IPS-15b (cell line): ENCODE results near the gene MMP13.
"Not testable (repeated sequence)": the region's sequence is repeated elsewhere in the genome, so short reads cannot be mapped to it uniquely, and the experiment has no call there.

Source experiments
- H3K27me3 ChIP-seq: one replicate; pipeline ENCODE4 v1.6.1; 2013; ENCODE audit warnings: low read length; ENCODE audit not compliant: control insufficient read depth, insufficient read depth
- H3K36me3 ChIP-seq: one replicate; pipeline ENCODE4 v1.6.1; 2013; ENCODE audit warnings: low read length; ENCODE audit not compliant: control insufficient read depth, insufficient read depth
- H3K4me1 ChIP-seq: one replicate; pipeline ENCODE4 v1.6.1; 2013; ENCODE audit warnings: mild to moderate bottlenecking, low read length; ENCODE audit not compliant: control insufficient read depth, insufficient read depth
- H3K4me3 ChIP-seq: one replicate; pipeline ENCODE4 v1.5.1; 2013; ENCODE audit warnings: low read depth, low read length
- H3K9ac ChIP-seq: one replicate; pipeline ENCODE4 v1.6.1; 2013; ENCODE audit warnings: low read depth, mild to moderate bottlenecking, low read length
- H3K9me3 ChIP-seq: one replicate; pipeline ENCODE4 v1.6.1; 2013; ENCODE audit warnings: mild to moderate bottlenecking, low read length; ENCODE audit not compliant: control insufficient read depth, insufficient read depth

MMP13 gene

DNA sequence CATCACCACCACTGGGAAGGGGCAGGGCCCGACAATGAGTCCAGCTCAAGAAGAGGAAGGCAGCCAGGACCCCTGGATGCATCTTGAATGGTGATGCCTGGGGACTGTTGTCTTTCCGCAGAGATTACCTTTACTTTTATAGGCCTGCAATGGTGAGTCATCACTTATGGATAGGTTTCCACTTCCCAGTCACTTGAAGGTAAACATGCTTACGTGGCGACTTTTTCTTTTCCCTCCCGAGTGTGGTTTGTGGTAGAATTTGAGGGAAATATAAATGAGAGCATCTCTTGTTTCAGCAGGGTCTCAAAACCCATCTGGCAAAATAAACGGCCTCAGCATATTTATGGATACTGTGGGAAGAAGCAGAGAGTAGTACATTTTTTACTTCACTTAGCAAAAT lies at the start of gene MMP13:
Gene MMP13, minus strand, starts transcription at position 109 of the 400 bp plus-strand sequence. Its CDS starts 27 bp downstream, at position 82.
- Histone ChIP-seq H3K9me3 (no peaks in the 10 kb centered on the region), H3K36me3 (no peaks in the 10 kb centered on the region), H3K4me3 (no peak within 1 kb of the TSS), H3K4me1 (no peaks in the 10 kb centered on the region), H3K27me3 (no peaks in the 10 kb centered on the region), H3K9ac (no peak within 1 kb of the TSS)

DNA sequence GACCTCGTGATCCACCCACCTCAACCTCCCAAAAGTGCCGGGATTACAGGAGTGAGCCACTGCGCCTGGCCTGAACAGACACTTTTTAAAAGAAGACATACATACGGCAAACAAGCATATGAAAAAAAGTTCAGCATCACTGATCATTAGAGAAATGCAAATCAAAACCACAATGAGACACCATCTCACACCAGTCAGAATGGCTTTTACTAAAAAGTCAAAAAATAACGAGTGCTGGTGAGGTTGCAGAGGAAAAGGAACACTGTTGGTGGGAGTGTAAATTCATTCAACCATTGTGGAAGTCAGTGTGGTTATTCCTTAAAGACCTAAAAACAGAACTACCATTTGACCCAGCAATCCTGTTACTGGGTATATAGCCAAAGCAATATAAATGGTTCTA lies 48.7 kb upstream of the MMP13 start:
- H3K27me3 ChIP-seq, H3K9ac ChIP-seq, H3K4me1 ChIP-seq, H3K36me3 ChIP-seq, H3K9me3 ChIP-seq, H3K4me3 ChIP-seq: not testable (repeated sequence)

DNA sequence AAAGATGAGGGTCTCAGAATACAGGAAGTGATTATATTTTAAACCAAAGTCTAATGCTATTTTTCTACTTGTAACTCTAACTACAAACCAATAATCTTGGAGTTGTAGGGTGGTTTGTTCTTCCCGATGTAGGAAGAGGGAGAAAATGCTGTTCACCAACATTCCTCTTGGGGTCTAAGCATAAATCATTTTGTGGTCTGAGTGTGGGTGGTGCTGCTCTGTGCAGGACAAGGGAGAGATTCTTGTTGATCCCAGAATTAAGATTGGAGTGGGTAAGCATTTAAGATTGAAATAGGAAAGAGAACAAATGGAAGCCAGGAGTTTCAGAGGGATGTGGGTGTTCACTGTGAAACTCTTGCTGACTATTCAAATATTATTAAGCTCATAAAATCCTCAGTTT lies 38.6 kb upstream of the MMP13 start:
- Histone ChIP-seq H3K9ac (no peak overlapping the region), H3K27me3 (no peaks in the 10 kb centered on the region), H3K9me3 (no peaks in the 10 kb centered on the region)

DNA sequence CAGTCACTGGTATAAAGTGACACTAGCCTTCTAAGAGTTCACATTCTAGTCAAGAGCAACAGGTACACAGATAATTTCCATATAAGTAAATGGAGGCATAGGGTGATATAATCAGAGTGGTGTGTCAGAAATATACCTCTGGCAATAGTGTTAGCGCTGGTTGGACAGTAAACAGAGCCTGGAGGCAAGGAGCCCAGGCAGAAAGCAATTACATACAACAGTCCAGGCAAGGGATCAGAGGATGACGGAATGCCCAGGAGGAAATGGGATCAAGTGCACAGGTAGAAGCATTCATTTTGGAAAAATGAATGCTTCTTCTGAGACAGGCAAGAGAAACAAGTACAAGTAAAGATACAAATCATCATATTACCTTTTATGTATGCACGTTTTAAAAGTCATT lies 36.2 kb upstream of the MMP13 start:
- H3K27me3 ChIP-seq, result no peaks in the 10 kb centered on the region
- H3K4me1 ChIP-seq, result peaks cover 3% of the 10 kb centered on the region
- no peaks in the 10 kb centered on the region for H3K36me3 ChIP-seq

More for the DNA sequence above, 38.6 kb upstream of the MMP13 start:
- no peaks in the 10 kb centered on the region for H3K36me3 ChIP-seq
- peaks cover 3% of the 10 kb centered on the region for H3K4me1 ChIP-seq
- no peak overlapping the region for H3K4me3 ChIP-seq

DNA sequence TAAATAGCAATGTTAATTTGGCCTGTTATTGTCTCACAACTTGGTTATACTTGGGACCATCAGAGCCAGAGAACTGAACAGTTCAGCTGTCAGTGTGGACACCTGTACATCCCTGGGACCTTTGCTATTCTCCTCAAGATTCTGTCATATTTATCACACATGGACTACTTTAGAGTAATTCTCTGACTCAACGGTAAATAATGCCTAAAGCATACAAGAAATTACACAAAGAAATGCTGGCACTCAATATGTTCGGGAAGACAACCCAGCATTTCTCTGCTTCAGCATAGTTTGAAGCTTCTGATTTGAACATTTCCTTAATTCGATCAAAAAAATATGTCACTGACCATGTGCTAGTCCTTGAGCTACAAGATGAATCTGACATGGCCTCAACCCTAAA lies 34.6 kb upstream of the MMP13 start:
- H3K4me3 ChIP-seq, result no peak overlapping the region
- no peaks in the 10 kb centered on the region for H3K4me1 ChIP-seq
- H3K9ac ChIP-seq, result no peak overlapping the region
- no peaks in the 10 kb centered on the region for H3K9me3 ChIP-seq
- H3K27me3 ChIP-seq, result no peaks in the 10 kb centered on the region
- no peaks in the 10 kb centered on the region for H3K36me3 ChIP-seq

More for the DNA sequence above, 36.2 kb upstream of the MMP13 start:
- Histone ChIP-seq H3K9ac (no peak overlapping the region), H3K4me3 (no peak overlapping the region), H3K9me3 (no peaks in the 10 kb centered on the region)

DNA sequence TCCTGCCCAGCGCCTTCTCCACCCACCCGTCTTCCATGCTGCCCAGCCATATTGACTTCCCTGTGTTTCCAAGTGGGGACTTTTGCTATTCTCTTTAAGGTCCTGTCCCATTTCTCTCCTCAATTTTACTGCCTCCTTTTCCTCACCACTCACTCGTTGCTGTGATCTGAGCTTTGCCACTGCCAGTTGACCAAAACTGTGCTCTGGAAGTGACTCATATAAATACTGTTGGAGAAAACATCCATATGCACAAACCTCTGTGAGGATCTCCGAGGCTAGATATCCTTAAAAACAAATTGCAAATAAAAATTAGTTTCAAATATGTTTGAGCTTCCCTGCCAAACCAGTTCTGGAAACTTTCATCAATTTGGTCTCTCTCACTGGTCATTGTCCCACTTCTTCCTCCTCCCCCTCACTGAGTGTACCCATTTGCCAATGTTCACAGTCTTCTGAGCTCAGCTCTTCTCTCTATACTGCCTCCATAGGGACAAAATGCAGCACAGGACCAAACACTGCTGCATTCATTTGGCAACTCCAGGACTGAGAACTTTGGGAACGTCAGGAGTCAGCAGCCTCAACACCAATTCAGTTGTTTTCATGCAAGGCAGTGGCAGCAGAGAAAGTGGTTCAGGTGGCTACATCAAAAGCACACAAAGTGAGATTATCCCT lies 34.0 kb upstream of the MMP13 start:
- no peaks in the 10 kb centered on the region for H3K9me3 ChIP-seq
- H3K27me3 ChIP-seq, result no peaks in the 10 kb centered on the region
- H3K9ac ChIP-seq, result no peak overlapping the region
- H3K4me3 ChIP-seq, result no peak overlapping the region
- no peaks in the 10 kb centered on the region for H3K36me3 ChIP-seq
- H3K4me1 ChIP-seq, result no peaks in the 10 kb centered on the region

DNA sequence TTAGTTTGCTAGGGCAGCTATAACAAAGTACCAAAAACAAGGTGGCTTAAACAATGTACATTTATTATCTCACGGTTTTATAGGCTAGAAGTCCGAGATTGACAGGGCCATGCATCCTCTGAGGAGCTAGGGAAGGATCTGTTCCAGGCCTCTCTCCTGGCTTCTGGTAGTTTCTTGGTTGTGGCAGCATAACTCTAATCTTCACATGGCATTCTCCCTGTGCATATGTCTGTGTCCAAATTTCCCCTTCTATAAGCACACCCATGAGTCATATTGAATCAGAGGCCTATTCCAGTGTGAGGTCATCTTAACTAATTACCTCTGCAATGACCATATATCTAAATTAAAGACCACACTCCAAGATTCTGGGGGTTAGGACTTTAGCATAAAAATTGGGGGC lies 31.3 kb upstream of the MMP13 start:
- no peak overlapping the region for H3K9ac ChIP-seq
- no peak overlapping the region for H3K4me3 ChIP-seq
- H3K9me3 ChIP-seq, result no peaks in the 10 kb centered on the region
- H3K36me3 ChIP-seq, result no peaks in the 10 kb centered on the region
- H3K27me3 ChIP-seq, result no peaks in the 10 kb centered on the region
- H3K4me1 ChIP-seq, result no peaks in the 10 kb centered on the region

DNA sequence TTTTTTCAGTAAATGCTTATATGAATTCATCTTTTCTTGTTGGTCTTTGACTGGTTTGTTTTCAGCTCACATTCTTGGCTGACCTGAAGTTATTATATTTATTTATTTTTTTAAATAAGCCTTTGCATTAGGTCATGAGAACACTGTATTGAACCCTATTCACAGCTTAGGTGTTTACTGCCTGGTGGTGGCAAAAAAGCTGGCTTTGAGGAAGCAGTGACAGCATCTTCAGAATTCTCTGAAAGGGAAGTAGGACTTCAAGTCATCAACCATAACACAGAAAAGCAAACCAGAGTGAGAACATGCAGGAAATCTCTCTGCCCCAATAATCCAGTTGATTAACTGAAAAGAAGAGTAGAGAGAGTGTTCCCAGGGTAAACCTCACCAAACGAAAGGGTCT lies 30.3 kb upstream of the MMP13 start:
- H3K27me3 ChIP-seq, result no peaks in the 10 kb centered on the region
- no peaks in the 10 kb centered on the region for H3K36me3 ChIP-seq
- H3K9ac ChIP-seq, result no peak overlapping the region
- no peaks in the 10 kb centered on the region for H3K9me3 ChIP-seq
- no peak overlapping the region for H3K4me3 ChIP-seq
- H3K4me1 ChIP-seq, result peaks cover 3% of the 10 kb centered on the region

DNA sequence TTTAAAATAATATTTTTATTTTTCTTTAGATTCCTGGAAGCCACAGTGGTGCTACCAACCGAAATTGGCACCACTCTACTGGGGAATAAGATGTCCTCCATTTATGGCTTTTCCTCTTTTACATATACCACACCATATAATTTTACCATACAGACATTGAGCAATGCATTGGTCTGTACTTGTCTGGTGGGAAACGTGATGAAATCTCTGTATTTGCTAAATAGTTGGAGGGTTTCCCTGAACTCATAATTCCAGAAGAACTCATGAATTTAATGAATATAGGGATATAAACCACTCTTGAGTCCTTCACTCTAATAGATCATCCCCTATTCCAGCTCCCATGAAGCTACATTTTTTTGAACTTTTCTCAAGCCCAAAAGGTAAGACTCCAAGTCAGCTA lies 28.0 kb upstream of the MMP13 start:
- Histone ChIP-seq H3K27me3 (no peaks in the 10 kb centered on the region), H3K9me3 (no peaks in the 10 kb centered on the region), H3K9ac (no peak overlapping the region), H3K36me3 (no peaks in the 10 kb centered on the region), H3K4me3 (no peak overlapping the region), H3K4me1 (peaks cover 3% of the 10 kb centered on the region)

DNA sequence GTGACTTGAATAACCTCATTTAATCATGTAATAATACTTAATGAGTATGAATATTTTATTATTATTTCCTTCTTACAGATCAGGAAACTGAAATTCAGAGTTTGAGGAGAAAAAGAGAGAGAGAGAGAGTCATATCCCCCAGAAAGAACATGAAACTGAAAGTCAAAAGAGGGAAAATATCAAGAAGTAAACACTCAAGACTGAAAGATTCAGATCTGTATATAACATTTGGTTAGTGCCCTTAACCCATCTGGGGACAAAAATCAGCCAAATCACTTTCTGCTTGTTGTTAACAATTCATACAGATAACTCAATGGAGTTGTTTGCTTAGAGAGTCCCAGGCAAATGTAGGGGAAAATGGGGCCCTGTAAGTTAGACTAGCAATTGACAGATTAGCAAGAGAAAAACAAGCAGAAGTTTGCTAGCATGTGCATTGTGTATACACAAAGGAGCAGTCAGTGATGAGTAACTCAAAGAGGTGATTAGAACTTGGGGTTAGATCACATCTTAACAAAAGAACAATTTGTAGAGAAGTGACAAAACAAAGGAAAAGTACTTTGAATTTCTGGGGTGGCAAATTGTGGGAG lies 25.9 kb upstream of the MMP13 start:
- H3K4me1 ChIP-seq, result peaks cover 3% of the 10 kb centered on the region
- H3K27me3 ChIP-seq, result no peaks in the 10 kb centered on the region
- no peaks in the 10 kb centered on the region for H3K9me3 ChIP-seq
- H3K36me3 ChIP-seq, result no peaks in the 10 kb centered on the region
- no peak overlapping the region for H3K9ac ChIP-seq
- H3K4me3 ChIP-seq, result no peak overlapping the region

DNA sequence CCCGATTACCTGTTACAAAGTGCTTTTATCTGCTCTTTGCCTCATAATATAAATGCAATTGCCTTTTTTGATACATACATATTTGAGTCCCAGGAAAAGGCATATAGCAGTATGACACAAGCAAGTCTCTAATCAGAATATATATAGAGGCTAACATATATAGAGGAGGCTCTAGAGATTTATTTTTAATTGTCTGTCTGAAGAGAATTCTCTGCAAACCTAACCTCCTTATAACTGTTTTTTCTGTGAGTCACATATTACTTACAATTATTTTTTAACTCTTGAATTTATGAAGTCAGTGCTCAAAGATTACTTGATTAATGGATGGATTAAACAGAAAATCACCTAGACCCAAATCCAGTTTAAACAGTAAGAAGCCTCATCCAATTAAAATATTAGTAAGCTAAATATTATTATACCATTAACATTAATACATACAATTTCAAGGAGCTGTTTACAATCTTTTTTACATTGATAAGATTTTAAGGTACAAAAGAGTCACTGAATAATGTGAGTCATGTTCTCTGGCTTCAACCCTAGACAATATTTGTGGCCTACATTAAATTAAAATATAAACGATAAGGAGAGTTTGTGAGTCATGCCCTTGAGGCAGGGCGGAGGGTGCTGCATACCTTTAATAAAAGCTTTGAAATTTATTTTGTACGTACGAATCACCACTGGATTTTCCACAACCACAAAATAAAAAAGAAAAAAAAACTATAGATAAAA lies 19.2 kb upstream of the MMP13 start:
- no peaks in the 10 kb centered on the region for H3K36me3 ChIP-seq
- H3K4me1 ChIP-seq, result no peaks in the 10 kb centered on the region
- no peak overlapping the region for H3K9ac ChIP-seq
- no peaks in the 10 kb centered on the region for H3K27me3 ChIP-seq
- no peak overlapping the region for H3K4me3 ChIP-seq
- H3K9me3 ChIP-seq, result no peaks in the 10 kb centered on the region

DNA sequence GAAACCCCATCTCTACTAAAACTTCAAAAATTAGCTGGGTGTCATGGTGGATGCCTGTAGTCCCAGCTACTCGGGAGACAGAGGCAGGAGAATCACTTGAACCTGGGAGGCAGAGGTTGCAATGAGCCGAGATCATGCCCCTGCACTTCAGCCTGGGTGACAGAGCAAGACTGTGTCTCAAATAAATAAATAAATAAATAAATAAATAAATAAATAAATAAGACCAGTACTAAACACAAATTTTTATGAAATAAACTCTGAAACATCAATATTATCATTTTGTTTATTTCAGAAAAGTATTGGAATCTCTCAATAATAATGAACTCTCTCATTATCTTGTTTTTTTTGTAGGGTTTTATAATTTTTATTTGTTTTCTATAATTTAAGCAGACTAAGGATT lies 18.2 kb upstream of the MMP13 start:
- H3K9ac ChIP-seq, H3K9me3 ChIP-seq, H3K27me3 ChIP-seq, H3K36me3 ChIP-seq, H3K4me3 ChIP-seq, H3K4me1 ChIP-seq: not testable (repeated sequence)
